Osteoblast (primary cell): ENCODE data around the gene MRNIP. TPM values are rescaled to one million over a fixed set of nuclear protein-coding genes. Genes with fewer than 3 reads are reported as not detected.
A peak's percentile ranks its signal among the peaks of the same experiment; 100 is the strongest.
"Not testable (repeated sequence)": the region's sequence is repeated elsewhere in the genome, so short reads cannot be mapped to it uniquely, and the experiment has no call there.

Experiments
- DNase-seq: peaks from one replicate; pipeline ENCODE4 v3.0.0; 2011; ENCODE audit warnings: low spot score, mixed read lengths; ENCODE audit not compliant: insufficient read length; ENCODE audit errors: missing footprints
- H2AFZ ChIP-seq: 2 replicates; pipeline ENCODE4 v1.6.0; 2011; ENCODE audit warnings: mild to moderate bottlenecking, low read length
- H3K27ac ChIP-seq: 2 replicates; pipeline ENCODE4 v1.5.1; 2011; ENCODE audit warnings: mild to moderate bottlenecking, low read depth, low read length, moderate library complexity
- H3K27me3 ChIP-seq: 2 replicates; pipeline ENCODE4 v1.6.0; 2012; ENCODE audit warnings: mild to moderate bottlenecking, control low read depth, inconsistent platforms, low read length, moderate library complexity; ENCODE audit not compliant: insufficient read depth
- H3K36me3 ChIP-seq: 2 replicates; pipeline ENCODE4 v1.5.1; 2011; ENCODE audit warnings: mild to moderate bottlenecking, low read length, control low read depth, moderate library complexity; ENCODE audit not compliant: insufficient read depth
- H3K4me1 ChIP-seq: 2 replicates; pipeline ENCODE4 v1.5.1; 2011; ENCODE audit warnings: mild to moderate bottlenecking, low read length, control low read depth, moderate library complexity; ENCODE audit not compliant: insufficient read depth
- H3K4me2 ChIP-seq: 2 replicates; pipeline ENCODE4 v1.6.0; 2011; ENCODE audit warnings: mild to moderate bottlenecking, low read length; ENCODE audit not compliant: insufficient read depth
- H3K4me3 ChIP-seq: fragments of 200-600 bp; sonication (generic); 3 replicates; pipeline ENCODE4 v1.5.1; 2012; ENCODE audit warnings: mild to moderate bottlenecking, low read length, inconsistent platforms; ENCODE audit not compliant: insufficient read depth
- H3K79me2 ChIP-seq: 2 replicates; pipeline ENCODE4 v1.6.0; 2012; ENCODE audit warnings: mild to moderate bottlenecking, low read length, control low read depth, inconsistent platforms; ENCODE audit not compliant: insufficient read depth
- H3K9me3 ChIP-seq: 2 replicates; pipeline ENCODE4 v1.5.1; 2011; ENCODE audit warnings: low read depth, low read length, control low read depth
- H4K20me1 ChIP-seq: 2 replicates; pipeline ENCODE4 v1.6.0; 2012; ENCODE audit warnings: mild to moderate bottlenecking, low read length, control low read depth; ENCODE audit not compliant: insufficient read depth
- small RNA-seq: library from RNA; depleted of rRNA; stranded (forward); fragments of <200 nt; gene quantifications from one replicate; pipeline ENCODE3, GENCODE V24; 2012
- total RNA-seq: library from RNA; depleted of rRNA; stranded (reverse); fragments of >200 nt; gene quantifications from 2 replicates; pipeline ENCODE4 v1.2.3, GENCODE V29; 2012
- TF ChIP-seq, protein P1 (sequence below): IDR thresholded peaks from 2 replicates; pipeline ENCODE4 v1.5.1; 2011; ENCODE audit warnings: mild to moderate bottlenecking, low read depth, low read length, moderate library complexity; ENCODE audit errors: extremely low read depth

Gene MRNIP
- total RNA-seq, 1 donor, result 10.1 TPM

DNA sequence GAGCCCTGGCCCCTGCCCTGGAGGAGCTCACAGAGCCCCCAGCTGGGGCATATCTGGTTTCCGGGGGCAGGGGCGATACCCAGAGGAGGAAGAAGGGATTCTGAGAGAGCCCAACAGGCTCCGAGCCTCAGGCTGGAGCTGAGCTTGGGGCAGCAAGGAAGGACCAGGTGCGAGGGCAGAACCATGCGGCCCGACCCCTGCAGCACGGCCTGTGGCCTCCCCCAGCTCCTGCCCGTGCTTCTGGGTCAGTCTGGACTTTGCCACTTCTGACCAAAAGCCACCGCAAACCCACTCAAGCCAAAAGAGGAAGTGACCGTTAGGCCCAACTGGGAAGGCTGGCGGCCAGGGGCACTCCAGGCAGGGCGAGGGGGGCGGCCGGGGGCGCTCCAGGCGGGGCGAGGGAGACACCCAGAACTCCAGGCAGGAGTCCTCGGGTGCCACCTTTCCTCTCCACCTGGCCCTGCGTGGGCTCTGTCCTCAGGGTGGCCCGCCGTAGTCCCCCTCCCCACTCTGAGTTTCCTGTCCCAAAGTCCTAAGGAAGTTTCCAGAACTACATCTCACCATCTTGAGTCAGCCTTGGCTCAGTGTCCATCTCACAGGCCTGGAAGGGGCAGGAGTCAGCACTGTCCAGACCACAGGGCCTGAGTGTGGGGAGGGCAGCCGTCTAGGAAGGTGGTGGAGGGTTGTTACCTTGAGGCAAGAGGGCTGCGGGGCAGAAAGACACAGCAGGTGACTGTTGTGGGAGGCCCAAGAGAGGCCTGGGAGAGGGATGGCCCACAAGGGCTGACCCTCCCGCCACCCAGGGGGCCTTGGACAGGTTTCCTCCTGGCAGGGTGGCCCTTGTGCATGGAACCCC is 65.8 kb downstream of the MRNIP start:
- peaks cover 10% of the 10 kb centered on the region for H3K4me1 ChIP-seq
- TF ChIP-seq, protein P1, sequence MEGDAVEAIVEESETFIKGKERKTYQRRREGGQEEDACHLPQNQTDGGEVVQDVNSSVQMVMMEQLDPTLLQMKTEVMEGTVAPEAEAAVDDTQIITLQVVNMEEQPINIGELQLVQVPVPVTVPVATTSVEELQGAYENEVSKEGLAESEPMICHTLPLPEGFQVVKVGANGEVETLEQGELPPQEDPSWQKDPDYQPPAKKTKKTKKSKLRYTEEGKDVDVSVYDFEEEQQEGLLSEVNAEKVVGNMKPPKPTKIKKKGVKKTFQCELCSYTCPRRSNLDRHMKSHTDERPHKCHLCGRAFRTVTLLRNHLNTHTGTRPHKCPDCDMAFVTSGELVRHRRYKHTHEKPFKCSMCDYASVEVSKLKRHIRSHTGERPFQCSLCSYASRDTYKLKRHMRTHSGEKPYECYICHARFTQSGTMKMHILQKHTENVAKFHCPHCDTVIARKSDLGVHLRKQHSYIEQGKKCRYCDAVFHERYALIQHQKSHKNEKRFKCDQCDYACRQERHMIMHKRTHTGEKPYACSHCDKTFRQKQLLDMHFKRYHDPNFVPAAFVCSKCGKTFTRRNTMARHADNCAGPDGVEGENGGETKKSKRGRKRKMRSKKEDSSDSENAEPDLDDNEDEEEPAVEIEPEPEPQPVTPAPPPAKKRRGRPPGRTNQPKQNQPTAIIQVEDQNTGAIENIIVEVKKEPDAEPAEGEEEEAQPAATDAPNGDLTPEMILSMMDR, result no peak
- no peaks in the 10 kb centered on the region for H3K79me2 ChIP-seq
- H3K4me2 ChIP-seq, result no peak overlapping the region
- DNase-seq, result peak; percentile 78
- no peak overlapping the region for H3K27ac ChIP-seq
- H2AFZ ChIP-seq, result no peak overlapping the region
- no peak overlapping the region for H3K4me3 ChIP-seq
- peaks cover 4% of the 10 kb centered on the region for H3K36me3 ChIP-seq
- no peaks in the 10 kb centered on the region for H3K27me3 ChIP-seq
- no peaks in the 10 kb centered on the region for H3K9me3 ChIP-seq
- H4K20me1 ChIP-seq, result no peaks in the 10 kb centered on the region

- TF ChIP-seq, protein P1, result no peak
- no peak overlapping the region for H3K4me3 ChIP-seq
Observed at GRCh38 chr5:179791881-179792611, 66.6 kb downstream of the MRNIP start.

GRCh38 chr5:179789278-179789677 is 69.3 kb downstream of the MRNIP start:
- H3K4me3 ChIP-seq, H4K20me1 ChIP-seq, H2AFZ ChIP-seq, H3K9me3 ChIP-seq, H3K27me3 ChIP-seq, H3K36me3 ChIP-seq, H3K27ac ChIP-seq, H3K4me2 ChIP-seq, H3K4me1 ChIP-seq, H3K79me2 ChIP-seq, DNase-seq: not testable (repeated sequence)

More at GRCh38 chr5:179791881-179792611, 66.6 kb downstream of the MRNIP start:
- Histone ChIP-seq H3K36me3 (peaks cover 4% of the 10 kb centered on the region), H4K20me1 (no peaks in the 10 kb centered on the region), H3K27ac (no peak overlapping the region), H3K27me3 (no peaks in the 10 kb centered on the region), H3K4me2 (no peak overlapping the region), H2AFZ (no peak overlapping the region), H3K79me2 (no peaks in the 10 kb centered on the region), H3K9me3 (no peaks in the 10 kb centered on the region), H3K4me1 (peaks cover 10% of the 10 kb centered on the region)
- peak; percentile 84 for DNase-seq

- peak; percentile 78 for DNase-seq
- peaks cover under 1% of the 10 kb centered on the region for H3K4me1 ChIP-seq
- no peaks in the 10 kb centered on the region for H3K9me3 ChIP-seq
- no peaks in the 10 kb centered on the region for H4K20me1 ChIP-seq
- no peak overlapping the region for H3K4me3 ChIP-seq
- H3K36me3 ChIP-seq, result no peaks in the 10 kb centered on the region
- no peak overlapping the region for H2AFZ ChIP-seq
- no peak overlapping the region for H3K4me2 ChIP-seq
- no peak overlapping the region for H3K27ac ChIP-seq
- no peaks in the 10 kb centered on the region for H3K27me3 ChIP-seq
- no peaks in the 10 kb centered on the region for H3K79me2 ChIP-seq
- TF ChIP-seq, protein P1, result no peak
Observed at GRCh38 chr5:179788193-179788854, 70.3 kb downstream of the MRNIP start.

Small RNAs within 50 kb of the gene (small RNA-seq; reads per million reads assigned to genes)
- gene MIR1229 (not detected), gene RF00019 (not detected)

Other genes starting within 250 kb of the MRNIP start
- gene HNRNPH1, start 235.1 kb downstream of the MRNIP start, total RNA-seq, result 354 and 368 TPM in 2 replicates
- gene CBY3, start 177.8 kb downstream of the MRNIP start, total RNA-seq, result not detected in 2 replicates
- gene CANX, start 159.8 kb downstream of the MRNIP start, total RNA-seq, result 689 and 698 TPM in 2 replicates
- gene MAML1, start 126.0 kb downstream of the MRNIP start, total RNA-seq, result 12.4 and 14.1 TPM in 2 replicates
- 1.4 and 1.5 TPM in 2 replicates for gene LTC4S, start 64.8 kb downstream of the MRNIP start, total RNA-seq
- 90.5 and 95.9 TPM in 2 replicates for gene MGAT4B, start 52.0 kb downstream of the MRNIP start, total RNA-seq
- gene SQSTM1, start 37.9 kb downstream of the MRNIP start, total RNA-seq, result 826 and 992 TPM in 2 replicates
- gene TBC1D9B, start 49.1 kb upstream of the MRNIP start, total RNA-seq, result 89.4 and 90.2 TPM in 2 replicates
- gene RNF130, start 212.9 kb upstream of the MRNIP start, total RNA-seq, result 25.0 and 28.6 TPM in 2 replicates